SH-SY5Y (cell line): ENCODE data around the gene RTN4R.

Experiments
- GATA2 ChIP-seq: IDR thresholded peaks from 2 replicates; pipeline ENCODE4 v1.6.1; 2011; ENCODE audit warnings: mild to moderate bottlenecking, low read depth, low read length
- GATA3 ChIP-seq: IDR thresholded peaks from 2 replicates; pipeline ENCODE4 v1.6.1; 2011; ENCODE audit warnings: low read depth, mild to moderate bottlenecking, low read length, moderate library complexity

The RTN4R gene

DNA sequence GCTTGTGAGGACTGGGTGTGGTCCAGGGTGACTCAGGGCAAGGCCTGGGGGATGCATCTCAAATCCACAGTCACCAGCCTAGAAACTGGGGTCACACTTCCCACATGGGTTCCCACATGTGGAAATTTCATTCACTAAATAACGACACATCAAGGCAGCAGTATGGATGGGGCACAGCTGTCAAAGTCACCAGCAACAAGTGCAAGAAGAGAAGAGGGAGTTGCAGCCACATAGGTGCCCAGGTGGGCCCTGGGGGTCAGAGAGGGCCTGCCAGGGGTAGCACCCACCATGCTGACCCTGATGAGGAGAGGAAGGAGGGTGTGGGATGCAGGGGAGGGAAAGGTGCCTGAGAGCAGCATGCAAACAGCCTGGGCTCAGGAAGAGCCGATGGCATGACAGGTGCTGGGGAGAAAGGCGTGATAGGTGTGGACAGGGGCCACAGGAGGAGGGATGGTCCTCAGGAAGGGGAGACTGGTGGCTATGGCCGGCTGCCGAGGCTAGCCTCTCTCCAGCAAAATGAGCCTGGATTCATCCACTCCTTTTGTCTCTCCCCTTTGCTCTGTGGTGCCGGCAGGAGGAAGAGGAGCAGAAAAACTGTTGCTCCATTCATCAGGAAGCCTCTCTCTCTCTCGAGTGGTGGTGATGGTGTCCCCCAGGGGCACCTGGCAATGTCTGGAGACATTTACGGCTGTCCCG, 29.4 kb upstream of the RTN4R start:
- no peak for TF ChIP-seq GATA3
- TF ChIP-seq GATA2: no peak

DNA sequence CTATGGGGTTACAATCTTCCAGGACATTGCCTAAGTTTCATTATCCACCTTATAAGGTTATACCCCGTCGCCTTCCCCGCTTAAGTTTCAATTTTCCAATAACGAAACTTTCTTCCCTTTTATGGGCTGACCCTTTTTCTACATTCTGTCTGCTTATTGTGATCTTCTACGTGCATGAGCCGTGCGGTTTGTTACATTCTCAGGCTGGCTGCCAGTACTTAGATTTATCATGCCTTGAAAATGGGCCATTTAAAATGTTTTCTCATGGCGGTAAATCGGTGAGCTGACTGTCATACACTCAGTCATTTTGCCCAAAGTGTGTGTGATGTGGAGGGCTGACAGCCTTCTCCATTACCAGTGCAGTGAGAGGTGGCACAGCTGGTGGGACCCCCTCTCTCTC, 28.5 kb upstream of the RTN4R start:
- TF ChIP-seq GATA2 (no peak), GATA3 (no peak)

DNA sequence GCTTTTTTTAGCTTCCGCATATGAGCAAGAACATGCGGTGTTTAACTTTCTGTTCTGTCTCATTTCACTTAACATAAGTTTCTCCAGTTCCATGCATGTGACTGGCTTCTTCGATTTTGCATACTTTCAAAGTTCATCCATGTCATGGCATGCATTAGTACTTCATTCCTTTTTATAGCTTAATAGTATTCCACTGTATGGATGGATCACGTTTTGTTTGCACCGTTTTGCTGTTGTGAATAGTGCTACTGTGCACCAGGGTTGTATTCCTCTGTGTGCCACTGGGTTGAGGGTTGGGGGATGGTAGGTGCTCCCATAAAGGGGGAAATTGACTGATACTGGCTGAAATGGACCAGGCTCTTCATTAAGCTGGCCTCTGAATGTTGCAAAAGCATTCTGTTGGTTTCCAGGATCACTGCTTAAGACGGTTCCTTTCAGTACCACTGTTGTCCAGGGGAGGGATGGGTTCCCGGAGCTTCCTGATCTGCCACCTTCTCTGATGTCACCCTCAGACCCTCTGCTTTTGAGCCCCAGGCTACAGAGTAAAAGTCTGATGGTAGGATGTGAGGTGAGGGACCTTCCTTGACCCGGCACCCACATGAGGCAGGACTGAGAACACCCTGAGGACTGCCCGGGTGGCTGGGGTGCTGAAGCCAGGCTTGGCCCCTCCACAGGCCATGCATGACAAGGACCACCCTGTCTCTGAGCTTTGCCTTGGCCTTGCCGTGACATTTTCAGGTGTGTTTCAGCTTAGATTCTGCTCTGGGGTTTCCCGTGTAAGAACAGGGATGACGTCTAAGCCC, 27.3 kb upstream of the RTN4R start:
- TF ChIP-seq GATA3: no peak
- TF ChIP-seq GATA2: no peak

DNA sequence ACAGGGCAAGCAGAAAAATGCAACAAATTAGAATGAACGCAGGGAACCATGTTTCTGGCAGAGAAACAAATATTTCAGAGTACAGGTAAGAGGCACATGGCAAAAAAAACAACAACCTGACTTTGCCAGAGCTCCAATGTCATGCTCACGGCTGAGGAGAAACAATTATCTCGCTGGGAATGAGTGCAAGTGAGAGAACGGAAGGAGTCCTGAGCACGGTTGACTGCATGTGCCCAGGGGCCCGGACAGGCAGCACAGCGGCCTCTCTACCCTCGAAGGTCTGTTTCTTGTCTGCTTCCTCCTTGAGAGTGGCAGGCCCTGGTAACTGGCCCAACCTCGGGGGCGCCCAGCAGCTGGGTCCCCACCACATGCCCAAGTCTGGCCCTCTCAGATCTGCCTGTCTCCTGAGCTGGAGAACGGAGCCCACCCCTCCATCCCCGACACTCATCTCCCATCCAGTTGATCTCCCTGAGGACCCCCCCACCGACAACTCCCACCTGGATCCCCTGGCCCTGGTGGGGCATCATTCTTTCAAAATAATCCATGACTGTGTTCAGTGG, 24.6 kb upstream of the RTN4R start:
- no peak for TF ChIP-seq GATA2
- no peak for TF ChIP-seq GATA3

DNA sequence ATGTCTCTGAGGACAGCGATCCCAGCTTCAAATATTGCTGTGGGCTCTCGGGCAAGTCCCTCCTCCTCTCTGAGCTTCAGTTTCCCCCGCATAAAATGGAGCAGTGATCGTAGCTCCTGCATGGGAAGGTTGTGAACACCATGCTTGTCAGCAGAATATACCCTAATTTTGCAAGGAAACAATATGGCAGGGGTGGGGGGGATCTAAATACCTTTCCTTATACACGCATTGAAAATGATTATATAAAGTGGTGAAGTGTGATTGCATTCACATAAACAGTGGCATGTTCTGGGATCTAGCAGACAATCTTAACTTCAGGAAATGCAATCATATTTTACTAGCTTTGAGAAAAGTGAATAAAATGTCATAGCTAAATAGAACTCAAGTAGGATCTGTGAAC, 24.0 kb upstream of the RTN4R start:
- TF ChIP-seq GATA3 (no peak), GATA2 (no peak)

DNA sequence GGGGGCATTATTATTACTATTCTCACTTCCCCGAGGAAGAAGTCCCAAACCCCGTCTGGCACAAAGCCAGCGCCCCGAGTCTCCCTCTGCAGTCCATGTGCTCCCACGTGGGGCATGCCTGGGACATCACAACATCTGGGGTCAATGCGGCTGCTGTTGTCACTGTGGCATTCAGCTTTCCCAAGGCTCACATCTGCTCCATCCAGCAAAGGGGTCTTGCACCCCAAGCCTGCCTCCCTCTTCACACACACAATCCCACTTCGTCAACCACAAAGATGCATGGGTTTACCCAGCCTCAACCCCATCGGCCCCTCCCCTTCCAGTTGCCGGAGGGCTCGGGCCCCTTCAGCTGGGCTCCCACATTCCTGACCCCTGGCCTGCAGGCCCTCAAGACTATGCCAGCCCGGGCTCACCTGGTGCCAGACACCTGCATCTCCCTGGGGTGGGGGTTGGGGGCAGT, 23.5 kb upstream of the RTN4R start:
- no peak for TF ChIP-seq GATA2

DNA sequence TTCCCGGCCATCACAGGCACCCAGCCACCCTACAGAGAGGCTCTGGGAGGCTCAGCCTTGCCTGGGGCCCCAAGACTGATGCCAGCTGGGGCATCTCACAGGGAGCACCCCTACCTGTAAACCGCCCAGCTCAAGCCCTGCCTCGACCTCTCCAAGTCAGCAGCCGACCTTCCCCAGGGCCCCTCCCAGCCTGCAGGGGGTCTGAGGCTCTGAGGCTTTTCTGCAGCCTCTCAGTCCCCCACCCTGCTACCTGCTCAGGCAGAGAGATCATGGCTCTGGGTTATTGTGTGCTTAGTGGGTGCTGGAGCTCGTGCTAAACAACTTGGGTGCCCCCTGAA, 23.1 kb upstream of the RTN4R start:
- TF ChIP-seq GATA3 (no peak), GATA2 (no peak)

DNA sequence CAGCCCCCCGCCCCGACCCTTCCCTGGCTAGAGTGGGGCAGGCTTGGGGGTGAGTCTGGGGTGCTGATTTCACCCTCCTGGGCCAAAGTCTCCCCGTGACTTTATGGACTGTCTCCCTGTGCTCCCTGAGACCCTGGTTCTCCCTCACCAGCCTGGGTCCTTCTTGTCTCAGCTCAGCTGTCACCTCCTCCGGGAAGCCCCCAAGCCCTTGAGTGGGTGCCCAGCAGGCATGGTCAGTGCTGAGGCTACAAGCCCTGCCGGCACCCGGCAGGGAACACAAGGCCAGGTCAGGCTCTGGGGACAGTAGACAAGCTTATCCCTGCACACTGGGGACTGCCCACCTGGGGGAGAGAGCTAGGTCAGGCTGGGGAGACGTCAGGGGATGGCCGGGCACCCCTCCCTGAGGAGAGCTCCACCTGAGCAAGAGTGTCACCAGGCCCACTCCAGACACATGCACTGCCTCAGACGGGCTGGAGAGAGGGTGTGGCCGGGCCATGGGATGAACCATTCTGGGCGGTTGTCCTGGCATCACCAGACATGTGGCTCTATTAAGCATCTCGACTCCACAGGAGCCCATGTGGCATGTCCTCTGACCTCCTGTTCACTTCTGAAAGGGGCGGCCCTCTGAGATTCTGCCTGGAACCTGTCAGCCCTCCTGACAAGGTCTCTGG, 22.6 kb upstream of the RTN4R start:
- TF ChIP-seq GATA3: no peak
- no peak for TF ChIP-seq GATA2

DNA sequence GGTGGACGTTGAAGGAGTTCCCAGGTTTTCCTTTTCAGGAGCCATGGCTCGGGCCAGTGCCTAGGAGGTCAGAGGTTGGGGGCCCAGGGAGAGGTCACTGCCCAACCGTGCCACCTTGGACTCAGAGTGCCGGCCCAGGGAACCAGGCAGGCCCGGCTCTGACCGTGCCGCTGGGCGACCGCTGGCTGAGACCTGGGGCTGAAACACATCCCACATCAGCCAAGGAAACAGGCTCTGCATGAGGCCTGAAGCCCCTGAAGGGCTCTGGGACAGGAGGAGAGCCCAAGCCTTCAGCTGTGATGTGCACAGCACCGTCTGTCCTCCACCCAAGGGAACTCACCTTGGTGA, 21.9 kb upstream of the RTN4R start:
- TF ChIP-seq GATA2: no peak
- no peak for TF ChIP-seq GATA3

DNA sequence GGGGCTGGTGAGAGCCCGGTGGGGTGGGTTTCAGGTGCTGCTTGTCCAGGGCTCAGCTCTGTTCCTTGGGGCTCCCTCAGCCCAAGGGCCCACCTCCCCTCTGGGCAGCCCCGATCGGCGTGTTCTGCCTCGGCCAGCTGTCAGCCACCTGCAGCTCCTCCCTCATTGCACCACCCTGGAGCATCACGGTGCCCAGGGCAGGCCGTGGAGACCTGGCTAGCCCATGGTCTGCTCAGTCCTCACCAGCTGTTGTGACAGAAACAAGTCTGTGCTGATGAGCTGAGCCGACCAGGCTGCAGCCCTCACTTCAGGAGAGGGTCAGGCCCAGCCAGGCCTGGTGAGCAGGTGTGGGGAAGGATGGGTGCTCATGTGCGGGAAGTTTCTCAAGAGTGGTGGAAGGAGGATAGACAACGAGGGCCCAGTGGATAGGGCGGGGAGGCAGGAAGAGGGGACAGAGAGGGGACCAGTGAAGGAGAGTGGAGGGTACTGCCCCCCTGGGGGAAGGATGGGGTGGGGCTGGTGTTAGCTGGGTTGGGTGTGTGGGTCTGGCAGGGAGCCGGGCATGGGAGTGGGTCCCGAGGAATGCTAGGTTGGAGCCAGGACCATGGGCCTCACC, 16.5 kb upstream of the RTN4R start:
- TF ChIP-seq GATA3 (no peak), GATA2 (no peak)

DNA sequence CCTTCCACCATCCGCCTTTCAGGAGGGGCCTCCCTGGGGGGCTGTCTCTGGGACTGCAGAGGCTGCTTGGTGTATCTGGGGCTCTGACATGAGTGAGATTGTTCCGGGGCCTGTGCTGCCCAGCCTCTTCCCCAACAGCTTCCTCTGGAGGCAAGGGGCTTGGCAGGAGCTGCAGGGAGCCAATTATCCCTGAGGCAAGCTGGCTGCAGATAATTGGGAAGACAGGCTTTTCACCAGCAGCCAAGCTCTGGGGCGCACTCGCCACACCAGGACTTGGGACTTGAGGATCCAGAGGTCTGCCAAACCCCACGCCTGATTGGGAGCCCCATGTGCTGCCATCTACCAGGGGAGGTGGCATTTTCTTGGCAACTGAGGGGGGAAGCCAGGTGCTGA, 15.6 kb upstream of the RTN4R start:
- TF ChIP-seq GATA2: no peak
- TF ChIP-seq GATA3: no peak

DNA sequence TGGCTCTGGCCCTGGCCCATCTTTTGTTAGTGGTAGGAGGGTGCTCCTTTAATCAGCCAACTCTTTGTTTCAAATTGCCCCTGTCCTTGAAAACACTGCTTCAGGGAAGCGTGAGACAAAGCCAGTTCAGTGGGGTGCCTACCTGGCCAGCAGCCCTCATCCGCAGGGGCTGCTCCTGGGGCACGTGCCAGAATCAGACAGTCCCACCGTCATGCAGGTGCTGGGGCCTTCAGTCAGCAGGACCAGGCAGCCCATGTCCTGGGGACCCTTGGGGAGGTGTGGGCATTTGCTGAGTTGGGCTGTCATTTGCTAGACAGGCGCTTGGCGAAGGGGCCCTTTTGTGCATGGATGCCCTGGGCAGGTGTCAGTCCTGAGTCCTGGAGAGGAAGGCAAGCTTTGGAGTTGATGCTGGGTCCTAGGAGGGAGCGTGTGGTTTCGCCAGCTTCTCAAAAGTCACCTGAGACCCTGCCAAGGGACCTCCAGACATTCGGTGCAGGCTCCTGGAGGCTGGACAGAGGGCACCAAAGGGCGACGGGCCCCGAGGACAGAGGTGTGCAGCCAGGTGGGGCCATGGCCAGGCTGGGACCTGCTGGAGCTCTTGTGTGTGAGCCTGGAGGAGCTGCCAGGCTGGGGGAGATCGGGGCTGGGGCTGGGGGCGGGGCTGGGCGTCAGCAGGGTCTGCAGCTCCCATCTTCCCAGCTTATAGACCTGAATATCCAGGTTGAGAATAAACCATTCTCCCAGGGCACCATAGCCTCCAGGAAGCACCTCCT, 15.0 kb upstream of the RTN4R start:
- TF ChIP-seq GATA2: no peak
- no peak for TF ChIP-seq GATA3

DNA sequence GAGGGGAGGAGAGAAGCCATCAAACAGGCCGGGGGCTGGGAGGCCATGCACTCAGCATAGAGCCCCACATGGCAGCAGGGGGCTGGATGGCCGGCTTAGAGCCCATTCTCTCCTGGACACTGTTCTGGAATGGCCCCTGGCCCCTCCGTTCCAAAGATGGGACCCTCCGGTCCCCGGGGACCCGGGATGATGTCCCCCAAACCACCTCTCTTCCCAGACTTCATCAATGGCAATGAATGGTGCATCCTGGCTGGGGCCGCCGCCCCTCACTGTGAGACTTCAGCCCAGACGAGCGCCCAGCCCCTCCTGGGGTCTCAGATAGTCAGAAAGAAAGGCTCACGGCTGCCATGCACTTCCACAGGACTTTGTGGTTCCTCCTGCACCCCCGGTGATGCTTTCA, 13.8 kb upstream of the RTN4R start:
- TF ChIP-seq GATA2 (no peak), GATA3 (no peak)
